Nephron (organoid): Measurements from ENCODE around the gene KLF11.
"Not testable (repeated sequence)": the region's sequence is repeated elsewhere in the genome, so short reads cannot be mapped to it uniquely, and the experiment has no call there.

Source experiments
- H3K27ac Mint-ChIP-seq, 3 experiments: 2 replicates each; pipeline ENCODE4 v1.8.0; 2020; ENCODE audit warnings: mixed read lengths in 3 of 3, mild to moderate bottlenecking in 2 of 3, moderate library complexity in 1 of 3
- H3K27me3 Mint-ChIP-seq: 2 replicates; pipeline ENCODE4 v1.8.0; 2021; ENCODE audit warnings: low read depth, mild to moderate bottlenecking, moderate library complexity, mixed read lengths
- H3K36me3 Mint-ChIP-seq: 2 replicates; pipeline ENCODE4 v1.8.0; 2020; ENCODE audit warnings: low read depth, mixed read lengths
- H3K4me1 Mint-ChIP-seq: 2 replicates; pipeline ENCODE4 v1.8.0; 2020; ENCODE audit warnings: mixed read lengths
- H3K4me3 Mint-ChIP-seq, 3 experiments: 2 replicates each; pipeline ENCODE4 v1.8.0; 2020; ENCODE audit warnings: mild to moderate bottlenecking in 3 of 3, mixed read lengths in 3 of 3, moderate library complexity in 2 of 3
- H3K9me3 Mint-ChIP-seq: 2 replicates; pipeline ENCODE4 v1.8.0; 2020; ENCODE audit warnings: mixed read lengths
- CTCF ChIP-seq, 3 experiments: fragments of 200-600 bp; sonication (generic); IDR thresholded peaks; one replicate each; pipeline ENCODE4 v1.5.0; 2021; ENCODE audit warnings: antibody characterized with exemption in 3 of 3; ENCODE audit not compliant: unreplicated experiment in 3 of 3

Gene KLF11

GRCh38 chr2:10086950-10087349, 43.6 kb downstream of the KLF11 start:
- Mint-ChIP-seq H3K27me3 (peaks cover 73% of the 10 kb centered on the region), H3K36me3 (no peaks in the 10 kb centered on the region), H3K4me1 (peaks cover 31% of the 10 kb centered on the region), H3K4me3 (peak overlapping the region in 1 of 3 experiments; percentile 3), H3K27ac (peak overlapping the region; percentile 63 to 92 (median 65)), H3K9me3 (no peaks in the 10 kb centered on the region)
- no peak for TF ChIP-seq CTCF (IDR thresholded peaks at IDR 0.05; ENCODE audit: unreplicated experiment in 3 of 3)

- Mint-ChIP-seq H3K4me3 (peak overlapping the region in 1 of 3 experiments; percentile 3), H3K27ac (peak overlapping the region; percentile 63 to 92 (median 65)), H3K9me3 (no peaks in the 10 kb centered on the region), H3K4me1 (peaks cover 31% of the 10 kb centered on the region), H3K36me3 (no peaks in the 10 kb centered on the region), H3K27me3 (peaks cover 69% of the 10 kb centered on the region)
- no peak for TF ChIP-seq CTCF (IDR thresholded peaks at IDR 0.05; ENCODE audit: unreplicated experiment in 3 of 3)
These were observed 44.0 kb downstream of the KLF11 start for GRCh38 chr2:10087360-10087759.

- H3K4me3 Mint-ChIP-seq: peak overlapping the region in 2 of 3 experiments; percentile 1 to 10
- H3K27ac Mint-ChIP-seq: peak overlapping the region; percentile 84 to 96 (median 95)
- H3K9me3 Mint-ChIP-seq: no peaks in the 10 kb centered on the region
- no peaks in the 10 kb centered on the region for H3K36me3 Mint-ChIP-seq
- peaks cover 19% of the 10 kb centered on the region for H3K4me1 Mint-ChIP-seq
- no peak for TF ChIP-seq CTCF (IDR thresholded peaks at IDR 0.05; ENCODE audit: unreplicated experiment in 3 of 3)
- H3K27me3 Mint-ChIP-seq: peaks cover 54% of the 10 kb centered on the region
These were observed 46.3 kb downstream of the KLF11 start for GRCh38 chr2:10089565-10090190.

GRCh38 chr2:10091182-10091888, 48.0 kb downstream of the KLF11 start:
- H3K9me3 Mint-ChIP-seq: no peaks in the 10 kb centered on the region
- H3K27ac Mint-ChIP-seq: peak overlapping the region; percentile 67 to 96 (median 95)
- no peaks in the 10 kb centered on the region for H3K36me3 Mint-ChIP-seq
- no peak for TF ChIP-seq CTCF (IDR thresholded peaks at IDR 0.05; ENCODE audit: unreplicated experiment in 3 of 3)
- no peak overlapping the region for H3K4me3 Mint-ChIP-seq
- peaks cover 53% of the 10 kb centered on the region for H3K27me3 Mint-ChIP-seq
- peaks cover 24% of the 10 kb centered on the region for H3K4me1 Mint-ChIP-seq

GRCh38 chr2:10091889-10092244, 48.5 kb downstream of the KLF11 start:
- H3K36me3 Mint-ChIP-seq: not testable (repeated sequence)

GRCh38 chr2:10094271-10094814, 51.0 kb downstream of the KLF11 start:
- Mint-ChIP-seq H3K27me3 (peaks cover 41% of the 10 kb centered on the region), H3K36me3 (no peaks in the 10 kb centered on the region), H3K4me1 (peaks cover 26% of the 10 kb centered on the region), H3K9me3 (no peaks in the 10 kb centered on the region), H3K4me3 (no peak overlapping the region), H3K27ac (peak overlapping the region; percentile 3 to 93 (median 13))
- TF ChIP-seq CTCF (IDR thresholded peaks at IDR 0.05; ENCODE audit: unreplicated experiment in 3 of 3): no peak

More at GRCh38 chr2:10091889-10092244, 48.5 kb downstream of the KLF11 start:
- H3K9me3 Mint-ChIP-seq, H3K4me3 Mint-ChIP-seq: not testable (repeated sequence)
- Mint-ChIP-seq H3K27ac (peak overlapping the region in 1 of 3 experiments; percentile 68), H3K4me1 (peaks cover 24% of the 10 kb centered on the region), H3K27me3 (peaks cover 47% of the 10 kb centered on the region)
